PC-9 (cell line): ENCODE measurements around the gene EYA3. TPM values are rescaled to one million over a fixed set of nuclear protein-coding genes. Genes with fewer than 3 reads are reported as not detected.

Source experiments
- BruUV-seq: library from RNA; stranded (reverse); fragments of 400-500 nt; replicated peaks from 2 replicates; lab custom pipeline; 2021; lab: Mats Ljungman, UMichigan
- CTCF ChIA-PET: fragments of 300-600 bp; sonication (Branson Sonifier 250); formaldehyde crosslinking; loops from one replicate; lab custom pipeline; 2022; ENCODE audit warnings: antibody characterized with exemption; lab: Charles Lee
- POLR2A ChIA-PET: fragments of 300-600 bp; sonication (Branson Sonifier 250); formaldehyde crosslinking; loops from one replicate; lab custom pipeline; 2022; ENCODE audit warnings: antibody characterized with exemption; ENCODE audit not compliant: unreplicated experiment; lab: Charles Lee
- DNase-seq, 2 experiments: peaks; one replicate each; pipeline versions ENCODE4 v3.0.0 to v3.0.0-alpha.2; 2015 to 2022; ENCODE audit warnings: mixed read lengths in 1 of 2
- H2AFZ ChIP-seq: fragments of 200-600 bp; sonication (generic); 2 replicates; pipeline ENCODE4 v1.8.1; 2017; ENCODE audit warnings: antibody characterized with exemption
- H3F3A ChIP-seq: fragments of 200-600 bp; sonication (generic); 2 replicates; pipeline ENCODE4 v1.8.1; 2017; ENCODE audit warnings: antibody characterized with exemption, mild to moderate bottlenecking, low read depth; ENCODE audit not compliant: insufficient read depth
- H3K27ac ChIP-seq: fragments of 200-600 bp; sonication (generic); 2 replicates; pipeline ENCODE4 v1.6.1; 2016; ENCODE audit warnings: mixed run types
- H3K27me3 ChIP-seq: fragments of 200-600 bp; sonication (generic); 2 replicates; pipeline ENCODE4 v1.6.1; 2016; ENCODE audit warnings: low read depth, mixed run types; ENCODE audit not compliant: insufficient read depth
- H3K36me3 ChIP-seq: fragments of 200-600 bp; sonication (generic); 2 replicates; pipeline ENCODE4 v1.6.1; 2016; ENCODE audit warnings: low read depth, mixed run types
- H3K4me1 ChIP-seq: fragments of 200-600 bp; sonication (generic); replicated peaks from 2 replicates; pipeline ENCODE4 v1.6.1; 2016; ENCODE audit warnings: mixed run types; ENCODE audit not compliant: insufficient read depth
- H3K4me2 ChIP-seq: fragments of 200-600 bp; sonication (generic); 2 replicates; pipeline ENCODE4 v1.6.1; 2017; ENCODE audit warnings: mixed run types
- H3K4me3 ChIP-seq: fragments of 200-600 bp; sonication (generic); 2 replicates; pipeline ENCODE4 v1.6.1; 2016; ENCODE audit warnings: mixed run types
- H3K79me2 ChIP-seq: fragments of 200-600 bp; sonication (generic); 2 replicates; pipeline ENCODE4 v1.6.1; 2017; ENCODE audit warnings: low read depth, mixed run types
- H3K9me2 ChIP-seq: fragments of 200-600 bp; sonication (generic); 2 replicates; pipeline ENCODE4 v1.8.1; 2017; ENCODE audit warnings: mild to moderate bottlenecking; ENCODE audit not compliant: insufficient read depth
- H3K9me3 ChIP-seq: fragments of 200-600 bp; sonication (generic); 2 replicates; pipeline ENCODE4 v1.8.1; 2016; ENCODE audit warnings: low read depth; ENCODE audit not compliant: insufficient read depth
- H4K20me1 ChIP-seq: fragments of 200-600 bp; sonication (generic); 2 replicates; pipeline ENCODE4 v1.8.1; 2017; ENCODE audit not compliant: insufficient read depth
- EZH2 ChIP-seq: fragments of 200-600 bp; sonication (generic); IDR thresholded peaks from 2 replicates; pipeline ENCODE4 v1.8.0; 2017; ENCODE audit warnings: antibody characterized with exemption, low read depth
- intact Hi-C: fragments of 100-400 bp; cut with micrococcal nuclease; formaldehyde crosslinking; loops from one replicate; pipeline ENCODE4 v1.10.0; 2022; ENCODE audit not compliant: unreplicated experiment
- total RNA-seq: library from RNA; stranded (reverse); gene quantifications from 2 replicates; pipeline ENCODE4 v1.2.3, GENCODE V29; 2021
- TF ChIP-seq, protein P1 (sequence below): fragments of 200-600 bp; sonication (generic); conservative IDR thresholded peaks from 2 replicates; pipeline ENCODE4 v1.6.1; 2017; ENCODE audit warnings: mixed run types, antibody characterized with exemption, mild to moderate bottlenecking, moderate library complexity

Gene EYA3
- total RNA-seq, 1 experiment from 2014 or later: 19.0 TPM

- ChIA-PET CTCF (no interaction called here), POLR2A (no interaction called here)
- Histone ChIP-seq H2AFZ (no peak overlapping the region), H3K4me3 (no peak overlapping the region), H3K79me2 (no peaks in the 10 kb centered on the region), H3K9me3 (no peaks in the 10 kb centered on the region), H3K9me2 (no peaks in the 10 kb centered on the region), H3F3A (peaks cover 12% of the 10 kb centered on the region), H3K27me3 (no peaks in the 10 kb centered on the region), H3K27ac (no peak overlapping the region), H4K20me1 (no peaks in the 10 kb centered on the region), H3K4me2 (no peak overlapping the region), H3K36me3 (no peaks in the 10 kb centered on the region), H3K4me1 (peaks cover 23% of the 10 kb centered on the region)
- intact Hi-C loops: loop anchor here (10.0 kb wide), 1 partner anchor 307 kb away; no protein-coding TSS in a partner anchor
- no TSS peak for BruUV-seq
- no peak for TF ChIP-seq EZH2
- TF ChIP-seq, protein P1, sequence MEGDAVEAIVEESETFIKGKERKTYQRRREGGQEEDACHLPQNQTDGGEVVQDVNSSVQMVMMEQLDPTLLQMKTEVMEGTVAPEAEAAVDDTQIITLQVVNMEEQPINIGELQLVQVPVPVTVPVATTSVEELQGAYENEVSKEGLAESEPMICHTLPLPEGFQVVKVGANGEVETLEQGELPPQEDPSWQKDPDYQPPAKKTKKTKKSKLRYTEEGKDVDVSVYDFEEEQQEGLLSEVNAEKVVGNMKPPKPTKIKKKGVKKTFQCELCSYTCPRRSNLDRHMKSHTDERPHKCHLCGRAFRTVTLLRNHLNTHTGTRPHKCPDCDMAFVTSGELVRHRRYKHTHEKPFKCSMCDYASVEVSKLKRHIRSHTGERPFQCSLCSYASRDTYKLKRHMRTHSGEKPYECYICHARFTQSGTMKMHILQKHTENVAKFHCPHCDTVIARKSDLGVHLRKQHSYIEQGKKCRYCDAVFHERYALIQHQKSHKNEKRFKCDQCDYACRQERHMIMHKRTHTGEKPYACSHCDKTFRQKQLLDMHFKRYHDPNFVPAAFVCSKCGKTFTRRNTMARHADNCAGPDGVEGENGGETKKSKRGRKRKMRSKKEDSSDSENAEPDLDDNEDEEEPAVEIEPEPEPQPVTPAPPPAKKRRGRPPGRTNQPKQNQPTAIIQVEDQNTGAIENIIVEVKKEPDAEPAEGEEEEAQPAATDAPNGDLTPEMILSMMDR: no peak
- no peak for DNase-seq
Observed at GRCh38 chr1:27971674-27972073, 116.7 kb downstream of the EYA3 start.

GRCh38 chr1:27970401-27970800, 118.0 kb downstream of the EYA3 start:
- peaks cover 12% of the 10 kb centered on the region for H3F3A ChIP-seq
- TF ChIP-seq, protein P1: no peak
- no peak for TF ChIP-seq EZH2
- H3K27me3 ChIP-seq: no peaks in the 10 kb centered on the region
- H3K27ac ChIP-seq: no peak overlapping the region
- POLR2A ChIA-PET: interaction anchor here (0.7 kb wide), 1 partner anchor 35 kb away, joined by 8 read pairs; no protein-coding TSS in a partner anchor
- BruUV-seq: no TSS peak
- H3K4me3 ChIP-seq: no peak overlapping the region
- H3K9me2 ChIP-seq: no peaks in the 10 kb centered on the region
- intact Hi-C loops: loop anchor here (10.0 kb wide), 1 partner anchor 306 kb away; no protein-coding TSS in a partner anchor
- no peaks in the 10 kb centered on the region for H3K9me3 ChIP-seq
- no peak overlapping the region for H2AFZ ChIP-seq
- H3K36me3 ChIP-seq: no peaks in the 10 kb centered on the region
- no peaks in the 10 kb centered on the region for H4K20me1 ChIP-seq
- CTCF ChIA-PET: no interaction called here
- no peak for DNase-seq
- H3K4me2 ChIP-seq: no peak overlapping the region
- H3K4me1 ChIP-seq: peaks cover 28% of the 10 kb centered on the region
- H3K79me2 ChIP-seq: no peaks in the 10 kb centered on the region

GRCh38 chr1:27968692-27969091, 119.7 kb downstream of the EYA3 start:
- peaks cover 12% of the 10 kb centered on the region for H3F3A ChIP-seq
- no peaks in the 10 kb centered on the region for H3K36me3 ChIP-seq
- CTCF ChIA-PET: no interaction called here
- no peaks in the 10 kb centered on the region for H3K27me3 ChIP-seq
- POLR2A ChIA-PET: interaction anchor here (0.5 to 0.6 kb wide), 4 partner anchors 28 to 956 kb away, joined by 3 to 5 read pairs (median 4); partner anchors contain the start of gene TENT5B
- H3K27ac ChIP-seq: peak overlapping the region; percentile 83
- no peaks in the 10 kb centered on the region for H4K20me1 ChIP-seq
- TF ChIP-seq, protein P1: no peak
- no peak for TF ChIP-seq EZH2
- H3K9me3 ChIP-seq: no peaks in the 10 kb centered on the region
- H3K4me1 ChIP-seq: peaks cover 28% of the 10 kb centered on the region
- no peak overlapping the region for H2AFZ ChIP-seq
- DNase-seq: peak; percentile 68 to 90
- peak overlapping the region; percentile 61 for H3K4me2 ChIP-seq
- H3K9me2 ChIP-seq: no peaks in the 10 kb centered on the region
- intact Hi-C loops: loop anchor here (1.0 kb wide), 1 partner anchor 8 kb away; no protein-coding TSS in a partner anchor
- H3K4me3 ChIP-seq: 0 out of 2 replicates have a peak overlapping the region, but pooled peaks have one; percentile 29
- H3K79me2 ChIP-seq: no peaks in the 10 kb centered on the region
- no TSS peak for BruUV-seq
